Measurements from ENCODE around the gene SSNA1. TPM values are rescaled to one million over a fixed set of nuclear protein-coding genes. Genes with fewer than 3 reads are reported as not detected.

Gene SSNA1
- total and polyA plus RNA-seq, 9 of the 15 experiments (the other 6 are each of a cell fraction or from before 2014, with no cell fraction given), result 1.9 to 130 (median 57.1) TPM

DNA sequence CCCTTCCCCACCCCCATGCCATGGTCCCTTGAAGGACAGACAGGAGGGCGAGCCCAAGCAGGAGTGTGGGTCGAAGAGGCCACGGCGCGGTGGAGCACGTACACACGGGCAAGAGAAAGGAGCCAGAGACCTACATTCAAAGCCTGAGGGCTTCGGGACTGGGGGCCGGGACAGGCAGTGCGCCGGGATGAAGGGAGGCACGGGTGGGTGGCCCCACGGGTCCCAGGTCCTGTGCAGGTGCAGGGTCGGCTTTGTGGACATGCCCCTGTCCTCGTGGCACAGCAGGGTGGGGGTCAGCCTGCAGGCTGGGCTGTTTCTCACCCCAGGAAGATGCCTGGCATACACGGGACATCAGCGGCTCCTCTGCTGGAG, 28.4 kb upstream of the SSNA1 start:
- no TSS peak for BruUV-seq (replicated peaks)
- DNase-seq (ENCODE audit: extremely low read depth in 1 of 4, low spot score in 3 of 4), result no peak
- no peak overlapping the region for H2AFZ ChIP-seq (ENCODE audit: low read depth, low read length)
- in situ Hi-C loops (cut with MboI) (no loop called here), intact Hi-C loops (cut with micrococcal nuclease) (no loop called here)
- H3K4me3 ChIP-seq, result no peak overlapping the region
- peaks cover 0 to 8% of the 10 kb centered on the region in 2 experiments; a peak in 2 of 5 replicates for H3K27me3 ChIP-seq (ENCODE audit: control insufficient read depth in 2 of 2, insufficient read depth in 2 of 2, low read length in 2 of 2)
- CTCF ChIA-PET (ENCODE audit: low intra/inter-chr PET ratio), result no interaction called here
- peak overlapping the region in 1 of 2 experiments; percentile 60; a peak in 1 of 4 replicates for H3K9ac ChIP-seq (ENCODE audit: insufficient read depth in 1 of 2, low read depth in 2 of 2, low read length in 2 of 2)
- peaks cover 18 to 91% of the 10 kb centered on the region in 2 experiments; a peak in 4 of 5 replicates for H3K4me1 ChIP-seq (replicated peaks in 1 of 2; ENCODE audit: control insufficient read depth in 2 of 2, insufficient read depth in 2 of 2, low read length in 2 of 2)
- POLR2A ChIA-PET, result no interaction called here
- H3K9me3 ChIP-seq (replicated peaks; ENCODE audit: control insufficient read depth, insufficient read depth, low read depth, low read length), result no peaks in the 10 kb centered on the region
- H3K36me3 ChIP-seq (ENCODE audit: control insufficient read depth, insufficient read depth, low read length), result no peaks in the 10 kb centered on the region
- H4K20me1 ChIP-seq (replicated peaks; ENCODE audit: control insufficient read depth, insufficient read depth, low read length), result 0 out of 2 replicates have a peak, but pooled peaks cover 8% of the 10 kb centered on the region
- H3K27ac ChIP-seq (ENCODE audit: extremely low read depth, low read depth, low read length), result no peak overlapping the region
- no peaks in the 10 kb centered on the region for H3K9me1 ChIP-seq (ENCODE audit: control insufficient read depth, insufficient read depth, low read length)
- no peak for FAIRE-seq
- no peak for ATAC-seq
- whole genome bisulfite sequencing (ENCODE audit: insufficient coverage, low coverage, missing lambda C conversion rate), result 25% methylated on average over 17 of the region's 17 CpGs
- no peaks in the 10 kb centered on the region for H3K79me2 ChIP-seq (ENCODE audit: control insufficient read depth, insufficient read depth, low read length)
- H3K4me2 ChIP-seq (ENCODE audit: insufficient read depth, low read length), result no peak overlapping the region
- TF ChIP-seq FOSL1 (tag; conservative IDR thresholded peaks at IDR 0.05) (no peak), ZNF121 (CRISPR knock-in tag; conservative IDR thresholded peaks at IDR 0.05) (no peak), TEAD2 (tag; IDR thresholded peaks at IDR 0.05) (no peak), MCM2 (IDR thresholded peaks at IDR 0.05; ENCODE audit: low read depth) (no peak), MEF2A (IDR thresholded peaks at IDR 0.05; ENCODE audit: control insufficient read depth, low read depth, low read length) (no peak), ZC3H11A (IDR thresholded peaks at IDR 0.05; ENCODE audit: low read depth, low read length) (no peak), SP1 (CRISPR knock-in tag; IDR thresholded peaks at IDR 0.05) (no peak), PTRF (tag; IDR thresholded peaks at IDR 0.05) (no peak)
- TF ChIP-seq, protein P1, sequence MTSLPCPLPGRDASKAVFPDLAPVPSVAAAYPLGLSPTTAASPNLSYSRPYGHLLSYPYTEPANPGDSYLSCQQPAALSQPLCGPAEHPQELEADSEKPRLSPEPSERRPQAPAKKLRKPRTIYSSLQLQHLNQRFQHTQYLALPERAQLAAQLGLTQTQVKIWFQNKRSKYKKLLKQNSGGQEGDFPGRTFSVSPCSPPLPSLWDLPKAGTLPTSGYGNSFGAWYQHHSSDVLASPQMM (CRISPR knock-in tag; IDR thresholded peaks at IDR 0.05), result no peak
- TF ChIP-seq, protein P2, sequence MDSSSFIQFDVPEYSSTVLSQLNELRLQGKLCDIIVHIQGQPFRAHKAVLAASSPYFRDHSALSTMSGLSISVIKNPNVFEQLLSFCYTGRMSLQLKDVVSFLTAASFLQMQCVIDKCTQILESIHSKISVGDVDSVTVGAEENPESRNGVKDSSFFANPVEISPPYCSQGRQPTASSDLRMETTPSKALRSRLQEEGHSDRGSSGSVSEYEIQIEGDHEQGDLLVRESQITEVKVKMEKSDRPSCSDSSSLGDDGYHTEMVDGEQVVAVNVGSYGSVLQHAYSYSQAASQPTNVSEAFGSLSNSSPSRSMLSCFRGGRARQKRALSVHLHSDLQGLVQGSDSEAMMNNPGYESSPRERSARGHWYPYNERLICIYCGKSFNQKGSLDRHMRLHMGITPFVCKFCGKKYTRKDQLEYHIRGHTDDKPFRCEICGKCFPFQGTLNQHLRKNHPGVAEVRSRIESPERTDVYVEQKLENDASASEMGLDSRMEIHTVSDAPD (CRISPR knock-in tag; IDR thresholded peaks at IDR 0.05), result no peak
- TF ChIP-seq, protein P3, sequence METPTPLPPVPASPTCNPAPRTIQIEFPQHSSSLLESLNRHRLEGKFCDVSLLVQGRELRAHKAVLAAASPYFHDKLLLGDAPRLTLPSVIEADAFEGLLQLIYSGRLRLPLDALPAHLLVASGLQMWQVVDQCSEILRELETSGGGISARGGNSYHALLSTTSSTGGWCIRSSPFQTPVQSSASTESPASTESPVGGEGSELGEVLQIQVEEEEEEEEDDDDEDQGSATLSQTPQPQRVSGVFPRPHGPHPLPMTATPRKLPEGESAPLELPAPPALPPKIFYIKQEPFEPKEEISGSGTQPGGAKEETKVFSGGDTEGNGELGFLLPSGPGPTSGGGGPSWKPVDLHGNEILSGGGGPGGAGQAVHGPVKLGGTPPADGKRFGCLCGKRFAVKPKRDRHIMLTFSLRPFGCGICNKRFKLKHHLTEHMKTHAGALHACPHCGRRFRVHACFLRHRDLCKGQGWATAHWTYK (CRISPR knock-in tag; IDR thresholded peaks at IDR 0.05), result no peak
- TF ChIP-seq, protein P4, sequence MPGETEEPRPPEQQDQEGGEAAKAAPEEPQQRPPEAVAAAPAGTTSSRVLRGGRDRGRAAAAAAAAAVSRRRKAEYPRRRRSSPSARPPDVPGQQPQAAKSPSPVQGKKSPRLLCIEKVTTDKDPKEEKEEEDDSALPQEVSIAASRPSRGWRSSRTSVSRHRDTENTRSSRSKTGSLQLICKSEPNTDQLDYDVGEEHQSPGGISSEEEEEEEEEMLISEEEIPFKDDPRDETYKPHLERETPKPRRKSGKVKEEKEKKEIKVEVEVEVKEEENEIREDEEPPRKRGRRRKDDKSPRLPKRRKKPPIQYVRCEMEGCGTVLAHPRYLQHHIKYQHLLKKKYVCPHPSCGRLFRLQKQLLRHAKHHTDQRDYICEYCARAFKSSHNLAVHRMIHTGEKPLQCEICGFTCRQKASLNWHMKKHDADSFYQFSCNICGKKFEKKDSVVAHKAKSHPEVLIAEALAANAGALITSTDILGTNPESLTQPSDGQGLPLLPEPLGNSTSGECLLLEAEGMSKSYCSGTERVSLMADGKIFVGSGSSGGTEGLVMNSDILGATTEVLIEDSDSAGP (CRISPR knock-in tag; IDR thresholded peaks at IDR 0.05), result no peak
- TF ChIP-seq, protein P5, sequence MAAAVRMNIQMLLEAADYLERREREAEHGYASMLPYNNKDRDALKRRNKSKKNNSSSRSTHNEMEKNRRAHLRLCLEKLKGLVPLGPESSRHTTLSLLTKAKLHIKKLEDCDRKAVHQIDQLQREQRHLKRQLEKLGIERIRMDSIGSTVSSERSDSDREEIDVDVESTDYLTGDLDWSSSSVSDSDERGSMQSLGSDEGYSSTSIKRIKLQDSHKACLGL (CRISPR knock-in tag; IDR thresholded peaks at IDR 0.05; ENCODE audit: borderline replicate concordance, poor library complexity, severe bottlenecking), result no peak
- TF ChIP-seq, protein P6, sequence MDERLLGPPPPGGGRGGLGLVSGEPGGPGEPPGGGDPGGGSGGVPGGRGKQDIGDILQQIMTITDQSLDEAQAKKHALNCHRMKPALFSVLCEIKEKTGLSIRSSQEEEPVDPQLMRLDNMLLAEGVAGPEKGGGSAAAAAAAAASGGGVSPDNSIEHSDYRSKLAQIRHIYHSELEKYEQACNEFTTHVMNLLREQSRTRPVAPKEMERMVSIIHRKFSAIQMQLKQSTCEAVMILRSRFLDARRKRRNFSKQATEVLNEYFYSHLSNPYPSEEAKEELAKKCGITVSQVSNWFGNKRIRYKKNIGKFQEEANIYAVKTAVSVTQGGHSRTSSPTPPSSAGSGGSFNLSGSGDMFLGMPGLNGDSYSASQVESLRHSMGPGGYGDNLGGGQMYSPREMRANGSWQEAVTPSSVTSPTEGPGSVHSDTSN (CRISPR knock-in tag; IDR thresholded peaks at IDR 0.05; ENCODE audit: low read depth), result no peak
- TF ChIP-seq, protein P6 (tag; conservative IDR thresholded peaks at IDR 0.05; ENCODE audit: low read depth), result no peak
